GM19035 (cell line): ENCODE data around the gene NCOR2.

Experiments used
- ATAC-seq: cut with Tn5 transposase; IDR thresholded peaks from one replicate; pipeline ENCODE4 v1.9.1; 2021; ENCODE audit not compliant: unreplicated experiment

The NCOR2 gene

DNA sequence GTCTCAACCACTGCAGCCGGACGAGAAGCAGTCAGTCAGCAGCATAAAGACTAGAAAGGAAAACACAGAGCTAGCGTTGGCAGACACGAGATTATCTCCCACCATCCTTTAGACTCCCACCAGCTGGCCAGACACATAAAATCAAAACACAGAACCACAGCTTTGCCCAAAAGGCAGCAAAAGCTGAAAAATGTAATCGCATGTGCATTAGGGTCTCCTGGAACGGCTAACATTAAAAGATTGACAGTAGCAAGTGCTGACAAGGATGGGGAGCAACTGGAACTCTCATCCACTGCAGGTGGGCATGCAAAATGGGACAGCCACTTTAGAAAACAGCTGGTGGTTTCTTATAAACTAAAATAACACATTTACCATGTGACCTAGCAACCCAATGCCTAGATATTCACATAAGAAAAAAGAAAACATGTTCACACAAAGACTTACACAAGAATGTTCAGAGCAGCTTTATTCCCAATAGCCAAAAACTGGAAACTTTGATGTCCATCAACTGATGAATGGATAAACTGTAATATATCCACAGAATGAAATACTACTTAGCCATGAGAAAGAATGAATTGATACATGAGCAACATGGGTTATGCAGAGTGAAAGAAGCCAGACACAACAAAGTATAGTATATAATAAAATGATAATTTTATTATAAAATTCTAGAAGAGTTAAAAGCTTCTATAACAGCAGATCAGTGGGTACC is 37.7 kb downstream of the NCOR2 start:
- no peak for ATAC-seq

GRCh38 chr12:124527861-124528561 is 39.4 kb downstream of the NCOR2 start:
- no peak for ATAC-seq

- no peak for ATAC-seq
These were observed 41.3 kb downstream of the NCOR2 start for GRCh38 chr12:124525927-124526692.

- ATAC-seq = no peak
These were observed 42.0 kb downstream of the NCOR2 start for GRCh38 chr12:124525455-124525854.

- ATAC-seq = no peak
These were observed 43.0 kb downstream of the NCOR2 start for GRCh38 chr12:124524231-124524925.

DNA sequence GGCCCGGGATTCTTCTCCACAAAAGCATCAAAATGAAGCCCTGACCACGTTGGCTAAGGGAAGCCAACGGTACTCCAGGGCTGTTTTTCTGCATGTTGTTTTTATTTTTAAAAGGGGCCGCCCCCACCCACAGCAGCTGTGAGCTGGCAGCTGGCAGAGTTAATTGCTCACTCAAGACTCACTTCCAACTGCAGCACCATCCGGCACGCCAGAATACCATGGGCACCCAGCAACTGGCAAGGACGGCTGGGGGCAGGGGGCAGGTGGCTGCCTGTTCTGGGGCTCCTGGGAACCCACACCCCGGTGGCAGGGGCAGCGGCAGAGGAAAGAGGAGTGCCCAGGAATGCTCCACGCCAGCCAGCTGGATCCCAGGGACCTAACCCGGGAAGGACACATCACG is 44.3 kb downstream of the NCOR2 start:
- ATAC-seq = no peak

- ATAC-seq = no peak
These were observed 46.5 kb downstream of the NCOR2 start for GRCh38 chr12:124520907-124521306.

GRCh38 chr12:124520265-124520701 is 47.1 kb downstream of the NCOR2 start:
- ATAC-seq = no peak

DNA sequence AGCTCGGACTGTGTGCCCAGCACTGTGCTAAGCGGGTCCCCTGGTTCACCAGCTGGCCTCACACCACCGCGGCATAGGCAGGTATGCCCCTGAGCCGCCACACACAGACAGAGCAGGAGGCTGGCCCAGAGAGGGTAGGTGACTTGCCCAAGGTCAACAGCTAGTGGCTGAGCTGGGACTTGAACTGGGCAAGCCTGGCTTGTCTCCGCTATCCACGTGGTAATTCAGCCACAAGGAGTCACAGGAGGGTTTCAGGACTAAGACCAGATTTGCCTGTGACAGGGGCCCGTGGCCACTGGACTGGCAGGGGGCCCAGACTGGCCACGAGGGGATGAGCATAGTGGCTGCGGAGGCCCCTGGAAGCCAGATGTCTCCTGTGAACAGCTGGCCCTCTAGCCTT is 47.7 kb downstream of the NCOR2 start:
- ATAC-seq = no peak

DNA sequence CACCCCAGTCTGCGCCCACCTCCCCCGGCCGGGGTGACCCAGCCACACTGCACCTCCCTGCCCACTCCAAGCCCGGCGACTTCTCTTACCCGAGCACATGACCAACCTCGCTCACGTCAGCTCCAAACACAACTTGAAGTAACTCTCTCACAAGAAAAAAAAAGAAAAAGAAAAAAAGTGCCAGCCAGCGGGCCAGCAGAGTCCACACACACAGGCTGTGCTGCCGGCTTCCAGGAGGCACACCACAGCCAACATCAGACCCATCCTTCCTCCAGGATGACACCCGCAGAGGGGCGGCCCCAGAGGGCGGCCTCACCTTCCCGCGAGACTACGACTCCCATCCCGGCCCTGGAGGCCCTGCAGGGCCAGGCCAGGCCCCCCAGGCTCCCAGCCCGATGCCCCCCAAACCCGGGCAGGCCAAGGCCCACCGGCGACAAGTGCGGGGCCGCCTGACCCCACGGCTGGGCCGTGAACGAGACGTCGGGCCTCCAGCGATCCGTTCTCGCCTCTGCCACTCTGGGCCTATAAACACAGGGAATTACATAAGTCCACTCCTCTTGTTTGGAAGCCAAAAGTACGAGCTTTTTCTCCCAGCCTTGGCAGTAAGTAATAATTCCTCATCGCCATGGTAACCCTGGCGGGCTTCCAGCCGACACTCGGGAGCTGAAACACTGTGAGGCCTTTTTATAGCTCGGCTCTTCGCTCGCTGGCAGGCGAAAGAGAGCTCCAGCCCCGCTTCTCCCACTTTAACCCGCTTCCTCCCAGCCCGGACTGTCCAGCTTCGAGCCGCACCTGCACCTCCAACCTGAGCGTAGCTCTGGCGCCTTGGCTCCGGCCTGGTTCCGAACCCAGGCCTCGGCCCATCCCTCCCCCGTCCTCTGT is 49.1 kb downstream of the NCOR2 start:
- ATAC-seq = no peak
